IMR-90 (cell line): ENCODE measurements around the gene AHSG. TPM values are rescaled to one million over a fixed set of nuclear protein-coding genes. Genes with fewer than 3 reads are reported as not detected.

ENCODE experiments used
- ATAC-seq: fragments of 200-7000 bp; cut with Tn5 transposase; 2 replicates; pipeline ENCODE4 v1.9.1; 2020; ENCODE audit warnings: low read depth, mild to moderate bottlenecking, moderate library complexity
- BruUV-seq: library from RNA; stranded (reverse); fragments of 400-500 nt; replicated peaks from 2 replicates; lab custom pipeline; 2021; lab: Mats Ljungman, UMichigan
- CTCF ChIA-PET: fragments of 300-600 bp; formaldehyde crosslinking; extraction: SDS; loops from one replicate; lab custom pipeline; 2021; ENCODE audit warnings: antibody characterized with exemption; lab: Yijun Ruan, JAX
- POLR2A ChIA-PET: fragments of 300-600 bp; sonication (Branson Sonifier 250); formaldehyde crosslinking; loops from one replicate; lab custom pipeline; 2022; ENCODE audit warnings: antibody characterized with exemption; ENCODE audit not compliant: unreplicated experiment; lab: Charles Lee
- DNase-seq: peaks from one replicate; pipeline ENCODE4 v3.0.0; 2013
- H2AFZ ChIP-seq: replicated peaks from 2 replicates; pipeline ENCODE3; 2013; ENCODE audit warnings: low read length, mild to moderate bottlenecking; ENCODE audit not compliant: poor library complexity
- H2AK5ac ChIP-seq: 2 replicates; pipeline ENCODE4 v1.6.1; 2013; ENCODE audit warnings: low read depth, low read length, inconsistent platforms
- H2AK9ac ChIP-seq: replicated peaks from 2 replicates; pipeline ENCODE3; 2013; ENCODE audit warnings: mild to moderate bottlenecking, low read depth, low read length, moderate library complexity; ENCODE audit not compliant: poor library complexity
- H2BK120ac ChIP-seq: 2 replicates; pipeline ENCODE4 v1.6.1; 2013; ENCODE audit warnings: low read depth, low read length, inconsistent platforms
- H2BK15ac ChIP-seq: 3 replicates; pipeline ENCODE4 v1.6.1; 2013; ENCODE audit warnings: low read depth, low read length, inconsistent platforms
- H2BK20ac ChIP-seq: 2 replicates; pipeline ENCODE4 v1.6.1; 2013; ENCODE audit warnings: low read depth, mild to moderate bottlenecking, inconsistent platforms, low read length, moderate library complexity
- H2BK5ac ChIP-seq: 2 replicates; pipeline ENCODE4 v1.6.1; 2013; ENCODE audit warnings: mild to moderate bottlenecking, low read depth, low read length, inconsistent platforms; ENCODE audit not compliant: poor library complexity, severe bottlenecking
- H3K14ac ChIP-seq: replicated peaks from 2 replicates; pipeline ENCODE4 v1.6.1; 2013; ENCODE audit warnings: low read depth, low read length, inconsistent platforms
- H3K18ac ChIP-seq: 2 replicates; pipeline ENCODE4 v1.6.1; 2013; ENCODE audit warnings: low read depth, low read length, control low read depth
- H3K23ac ChIP-seq: 2 replicates; pipeline ENCODE4 v1.6.1; 2013; ENCODE audit warnings: low read depth, low read length, inconsistent platforms
- H3K27ac ChIP-seq: 2 replicates; pipeline ENCODE4 v1.5.1; 2013; ENCODE audit warnings: mild to moderate bottlenecking, control low read depth, low read length; ENCODE audit not compliant: insufficient read depth
- H3K27me3 ChIP-seq: 2 replicates; pipeline ENCODE4 v1.6.1; 2013; ENCODE audit warnings: low read length; ENCODE audit not compliant: control insufficient read depth, insufficient read depth
- H3K36me3 ChIP-seq: 2 replicates; pipeline ENCODE4 v1.6.1; 2013; ENCODE audit warnings: low read length, mixed read lengths; ENCODE audit not compliant: control insufficient read depth, insufficient read depth
- H3K4ac ChIP-seq: 2 replicates; pipeline ENCODE4 v1.6.1; 2013; ENCODE audit warnings: low read depth, low read length, inconsistent platforms
- H3K4me1 ChIP-seq: 2 replicates; pipeline ENCODE4 v1.6.1; 2013; ENCODE audit warnings: low read length, mixed read lengths; ENCODE audit not compliant: control insufficient read depth, insufficient read depth
- H3K4me2 ChIP-seq: 2 replicates; pipeline ENCODE4 v1.6.1; 2013; ENCODE audit warnings: low read depth, mild to moderate bottlenecking, control low read depth, low read length, moderate library complexity
- H3K4me3 ChIP-seq: 2 replicates; pipeline ENCODE4 v1.5.1; 2013; ENCODE audit warnings: low read depth, mild to moderate bottlenecking, control low read depth, low read length, moderate library complexity; ENCODE audit not compliant: insufficient read depth
- H3K56ac ChIP-seq: 2 replicates; pipeline ENCODE4 v1.6.1; 2013; ENCODE audit warnings: low read length, inconsistent platforms; ENCODE audit not compliant: insufficient read depth; ENCODE audit errors: extremely low read depth
- H3K79me1 ChIP-seq, 2 experiments: 2 replicates each; pipeline ENCODE4 v1.6.1; 2013; ENCODE audit warnings: low read length in 2 of 2, inconsistent platforms in 1 of 2, low read depth in 1 of 2
- H3K9ac ChIP-seq: 2 replicates; pipeline ENCODE4 v1.6.1; 2013; ENCODE audit warnings: low read depth, low read length, control low read depth
- H3K9me1 ChIP-seq: 2 replicates; pipeline ENCODE4 v1.6.1; 2013; ENCODE audit warnings: low read length, inconsistent platforms; ENCODE audit not compliant: insufficient read depth
- H3K9me3 ChIP-seq: 2 replicates; pipeline ENCODE4 v1.6.1; 2013; ENCODE audit warnings: low read length; ENCODE audit not compliant: control insufficient read depth, insufficient read depth
- H4K20me1 ChIP-seq: 2 replicates; pipeline ENCODE4 v1.6.1; 2013; ENCODE audit warnings: low read length, inconsistent platforms; ENCODE audit not compliant: insufficient read depth
- H4K5ac ChIP-seq: 2 replicates; pipeline ENCODE4 v1.6.1; 2013; ENCODE audit warnings: mild to moderate bottlenecking, low read depth, low read length, control low read depth
- H4K8ac ChIP-seq, 2 experiments: 2 replicates each; pipeline ENCODE4 v1.6.1; 2013; ENCODE audit warnings: low read depth in 2 of 2, low read length in 2 of 2, control low read depth in 1 of 2, inconsistent platforms in 1 of 2
- H4K91ac ChIP-seq: 2 replicates; pipeline ENCODE4 v1.6.1; 2013; ENCODE audit warnings: low read depth, low read length, inconsistent platforms; ENCODE audit not compliant: insufficient read depth
- BHLHE40 ChIP-seq: fragments of 150-350 bp; IDR thresholded peaks from 2 replicates; pipeline ENCODE4 v1.6.1; 2016; ENCODE audit warnings: mild to moderate bottlenecking, low read depth, low read length
- CEBPB ChIP-seq: IDR thresholded peaks from 2 replicates; pipeline ENCODE4 v1.6.1; 2012; ENCODE audit warnings: low read depth, low read length, improper control_type of control experiment
- CHD1 ChIP-seq: IDR thresholded peaks from 2 replicates; pipeline ENCODE4 v1.6.1; 2012; ENCODE audit warnings: low read depth, low read length, improper control_type of control experiment
- FOS ChIP-seq: fragments of 150-350 bp; IDR thresholded peaks from 2 replicates; pipeline ENCODE4 v1.6.1; 2016; ENCODE audit warnings: low read depth, low read length
- MAFK ChIP-seq: IDR thresholded peaks from 2 replicates; pipeline ENCODE4 v1.6.1; 2012; ENCODE audit warnings: low read depth, low read length, improper control_type of control experiment
- MAZ ChIP-seq: IDR thresholded peaks from 2 replicates; pipeline ENCODE4 v1.6.1; 2012; ENCODE audit warnings: low read depth, mild to moderate bottlenecking, low read length, improper control_type of control experiment, moderate library complexity, borderline replicate concordance
- MXI1 ChIP-seq: IDR thresholded peaks from 2 replicates; pipeline ENCODE4 v1.6.1; 2012; ENCODE audit warnings: low read depth, mild to moderate bottlenecking, low read length, moderate library complexity, borderline replicate concordance
- POLR2A ChIP-seq: IDR thresholded peaks from 2 replicates; pipeline ENCODE4 v1.6.1; 2012; ENCODE audit warnings: mild to moderate bottlenecking, low read depth, low read length
- RAD21 ChIP-seq: IDR thresholded peaks from 2 replicates; pipeline ENCODE4 v1.6.1; 2012; ENCODE audit warnings: low read length, improper control_type of control experiment
- RCOR1 ChIP-seq: IDR thresholded peaks from 2 replicates; pipeline ENCODE4 v1.6.1; 2012; ENCODE audit warnings: mild to moderate bottlenecking, low read length, improper control_type of control experiment; ENCODE audit not compliant: insufficient replicate concordance
- RFX5 ChIP-seq: IDR thresholded peaks from 2 replicates; pipeline ENCODE4 v1.8.0; 2012; ENCODE audit warnings: low read depth, mild to moderate bottlenecking, low read length, moderate library complexity
- SMC3 ChIP-seq: fragments of 150-350 bp; IDR thresholded peaks from 2 replicates; pipeline ENCODE4 v1.6.1; 2016; ENCODE audit warnings: low read depth, mild to moderate bottlenecking, antibody characterized with exemption, low read length, moderate library complexity
- USF2 ChIP-seq: fragments of 150-350 bp; IDR thresholded peaks from 2 replicates; pipeline ENCODE4 v1.6.1; 2017; ENCODE audit warnings: mild to moderate bottlenecking, antibody characterized with exemption, low read length, low read depth
- WGBS, 2 experiments: methylation state at CpG; one replicate each; pipeline versions ENCODE4 v1.1.5 to v1.1.7; 2013; ENCODE audit warnings: missing lambda C conversion rate in 2 of 2; ENCODE audit not compliant: insufficient read length in 1 of 2; ENCODE audit errors: extremely low coverage in 2 of 2; 5-methylcytosine and 5-hydroxymethylcytosine counted together
- dilution Hi-C: fragments of 300-500 bp; cut with HindIII; formaldehyde crosslinking; loops from one replicate; pipeline ENCODE4 v1.14.3; 2018; ENCODE audit warnings: low sequenced_read_pairs; ENCODE audit not compliant: unreplicated experiment
- in situ Hi-C: fragments of 300-500 bp; cut with MboI; formaldehyde crosslinking; loops from 3 replicates; pipeline ENCODE4 v1.14.3; 2019; ENCODE audit warnings: low sequenced_read_pairs, inconsistent platforms, mixed read lengths
- intact Hi-C: fragments of 100-400 bp; cut with micrococcal nuclease; formaldehyde crosslinking; loops from 2 replicates; pipeline ENCODE4 v1.10.0; 2022
- polyA plus RNA-seq, 3 experiments: library from polyadenylated mRNA; depleted of rRNA; stranded (reverse); fragments of >200 nt; gene quantifications; 2 replicates each; pipeline ENCODE4 v1.2.3, GENCODE V29; 2012; ENCODE audit warnings: low replicate concordance in 1 of 3
- total RNA-seq: library from RNA; depleted of rRNA; stranded (reverse); fragments of >200 nt; gene quantifications from 2 replicates; pipeline ENCODE4 v1.2.3, GENCODE V29; 2012
- TF ChIP-seq, protein P1 (sequence below): conservative IDR thresholded peaks from 2 replicates; pipeline ENCODE4 v1.5.1; 2012; ENCODE audit warnings: mild to moderate bottlenecking, low read depth, low read length, improper control_type of control experiment
- TF ChIP-seq, protein P2 (sequence below): fragments of 150-350 bp; IDR thresholded peaks from 2 replicates; pipeline ENCODE4 v1.6.1; 2016; ENCODE audit warnings: low read depth, mild to moderate bottlenecking, low read length, moderate library complexity, borderline replicate concordance

The AHSG gene
- total and polyA plus RNA-seq, 2 of the 4 experiments (the other 2 are of a cell fraction) = not detected

DNA sequence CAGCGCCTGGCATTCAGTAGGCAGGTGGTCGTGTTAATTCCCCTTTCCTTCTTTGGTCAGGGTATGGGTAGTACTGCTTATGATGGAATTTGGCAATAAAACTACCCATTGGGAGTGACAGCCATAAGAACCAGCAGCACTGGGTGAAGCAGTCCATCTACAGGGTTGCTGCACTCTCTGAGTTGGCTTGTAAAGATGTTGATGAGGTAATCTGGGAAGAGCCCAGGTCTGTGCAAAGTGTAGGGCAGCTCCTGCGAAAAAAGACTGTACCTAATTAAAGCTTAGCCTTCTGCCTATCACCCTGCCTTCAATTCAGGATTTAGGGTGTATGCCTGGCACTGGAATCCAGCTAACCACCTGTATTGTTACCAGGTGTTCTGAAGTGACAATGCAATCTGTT lies 22.7 kb downstream of the AHSG start:
- no peak overlapping the region for H2BK20ac ChIP-seq
- no peaks in the 10 kb centered on the region for H3K36me3 ChIP-seq
- WGBS, 2 experiments = no CpG with 5 or more reads among the region's 3 CpGs
- H4K5ac ChIP-seq = no peak overlapping the region
- H2AK5ac ChIP-seq = no peak overlapping the region
- H2AFZ ChIP-seq = no peak overlapping the region
- DNase-seq (no peak), ATAC-seq (no peak)
- no peak overlapping the region for H3K4me3 ChIP-seq
- H3K79me1 ChIP-seq = no peaks in the 10 kb centered on the region
- H3K9me1 ChIP-seq = no peaks in the 10 kb centered on the region
- H4K20me1 ChIP-seq = no peaks in the 10 kb centered on the region
- no peak overlapping the region for H2BK120ac ChIP-seq
- POLR2A ChIA-PET = no interaction called here
- no peak overlapping the region for H4K8ac ChIP-seq
- H2BK5ac ChIP-seq = no peak overlapping the region
- H3K23ac ChIP-seq = no peak overlapping the region
- no peak overlapping the region for H3K18ac ChIP-seq
- H2AK9ac ChIP-seq = no peak overlapping the region
- H3K9me3 ChIP-seq = no peaks in the 10 kb centered on the region
- H3K14ac ChIP-seq = no peak overlapping the region
- H4K91ac ChIP-seq = no peak overlapping the region
- peaks cover 8% of the 10 kb centered on the region for H3K27me3 ChIP-seq
- H3K56ac ChIP-seq = no peak overlapping the region
- dilution Hi-C loops (no loop called here), intact Hi-C loops (no loop called here), in situ Hi-C loops (no loop called here)
- no peaks in the 10 kb centered on the region for H3K4me1 ChIP-seq
- H3K4ac ChIP-seq = no peak overlapping the region
- CTCF ChIA-PET = no interaction called here
- H3K9ac ChIP-seq = no peak overlapping the region
- TF ChIP-seq, protein P1, sequence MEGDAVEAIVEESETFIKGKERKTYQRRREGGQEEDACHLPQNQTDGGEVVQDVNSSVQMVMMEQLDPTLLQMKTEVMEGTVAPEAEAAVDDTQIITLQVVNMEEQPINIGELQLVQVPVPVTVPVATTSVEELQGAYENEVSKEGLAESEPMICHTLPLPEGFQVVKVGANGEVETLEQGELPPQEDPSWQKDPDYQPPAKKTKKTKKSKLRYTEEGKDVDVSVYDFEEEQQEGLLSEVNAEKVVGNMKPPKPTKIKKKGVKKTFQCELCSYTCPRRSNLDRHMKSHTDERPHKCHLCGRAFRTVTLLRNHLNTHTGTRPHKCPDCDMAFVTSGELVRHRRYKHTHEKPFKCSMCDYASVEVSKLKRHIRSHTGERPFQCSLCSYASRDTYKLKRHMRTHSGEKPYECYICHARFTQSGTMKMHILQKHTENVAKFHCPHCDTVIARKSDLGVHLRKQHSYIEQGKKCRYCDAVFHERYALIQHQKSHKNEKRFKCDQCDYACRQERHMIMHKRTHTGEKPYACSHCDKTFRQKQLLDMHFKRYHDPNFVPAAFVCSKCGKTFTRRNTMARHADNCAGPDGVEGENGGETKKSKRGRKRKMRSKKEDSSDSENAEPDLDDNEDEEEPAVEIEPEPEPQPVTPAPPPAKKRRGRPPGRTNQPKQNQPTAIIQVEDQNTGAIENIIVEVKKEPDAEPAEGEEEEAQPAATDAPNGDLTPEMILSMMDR = no peak
- TF ChIP-seq RAD21 = no peak
- TF ChIP-seq USF2 = no peak
- no peak for TF ChIP-seq SMC3
- TF ChIP-seq FOS = no peak
- TF ChIP-seq RFX5 = no peak
- TF ChIP-seq POLR2A = no peak
- no peak for TF ChIP-seq CHD1
- TF ChIP-seq MAFK = no peak
- no peak for TF ChIP-seq CEBPB
- no peak for TF ChIP-seq RCOR1
- TF ChIP-seq BHLHE40 = no peak
- TF ChIP-seq, protein P2, sequence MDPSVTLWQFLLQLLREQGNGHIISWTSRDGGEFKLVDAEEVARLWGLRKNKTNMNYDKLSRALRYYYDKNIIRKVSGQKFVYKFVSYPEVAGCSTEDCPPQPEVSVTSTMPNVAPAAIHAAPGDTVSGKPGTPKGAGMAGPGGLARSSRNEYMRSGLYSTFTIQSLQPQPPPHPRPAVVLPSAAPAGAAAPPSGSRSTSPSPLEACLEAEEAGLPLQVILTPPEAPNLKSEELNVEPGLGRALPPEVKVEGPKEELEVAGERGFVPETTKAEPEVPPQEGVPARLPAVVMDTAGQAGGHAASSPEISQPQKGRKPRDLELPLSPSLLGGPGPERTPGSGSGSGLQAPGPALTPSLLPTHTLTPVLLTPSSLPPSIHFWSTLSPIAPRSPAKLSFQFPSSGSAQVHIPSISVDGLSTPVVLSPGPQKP = no peak
- TF ChIP-seq MAZ = no peak
- TF ChIP-seq MXI1 = no peak
- BruUV-seq = no TSS peak
- H3K4me2 ChIP-seq = no peak overlapping the region
- no peak overlapping the region for H2BK15ac ChIP-seq
- H3K27ac ChIP-seq = no peak overlapping the region
